GM19467 (cell line): ENCODE data around the gene CLPTM1L.
"Not testable (repeated sequence)": the region's sequence is repeated elsewhere in the genome, so short reads cannot be mapped to it uniquely, and the experiment has no call there.

Source experiments
- ATAC-seq: cut with Tn5 transposase; IDR thresholded peaks from one replicate; pipeline ENCODE4 v1.9.1; 2021; ENCODE audit warnings: mild to moderate bottlenecking, moderate library complexity; ENCODE audit not compliant: unreplicated experiment

The CLPTM1L gene

DNA sequence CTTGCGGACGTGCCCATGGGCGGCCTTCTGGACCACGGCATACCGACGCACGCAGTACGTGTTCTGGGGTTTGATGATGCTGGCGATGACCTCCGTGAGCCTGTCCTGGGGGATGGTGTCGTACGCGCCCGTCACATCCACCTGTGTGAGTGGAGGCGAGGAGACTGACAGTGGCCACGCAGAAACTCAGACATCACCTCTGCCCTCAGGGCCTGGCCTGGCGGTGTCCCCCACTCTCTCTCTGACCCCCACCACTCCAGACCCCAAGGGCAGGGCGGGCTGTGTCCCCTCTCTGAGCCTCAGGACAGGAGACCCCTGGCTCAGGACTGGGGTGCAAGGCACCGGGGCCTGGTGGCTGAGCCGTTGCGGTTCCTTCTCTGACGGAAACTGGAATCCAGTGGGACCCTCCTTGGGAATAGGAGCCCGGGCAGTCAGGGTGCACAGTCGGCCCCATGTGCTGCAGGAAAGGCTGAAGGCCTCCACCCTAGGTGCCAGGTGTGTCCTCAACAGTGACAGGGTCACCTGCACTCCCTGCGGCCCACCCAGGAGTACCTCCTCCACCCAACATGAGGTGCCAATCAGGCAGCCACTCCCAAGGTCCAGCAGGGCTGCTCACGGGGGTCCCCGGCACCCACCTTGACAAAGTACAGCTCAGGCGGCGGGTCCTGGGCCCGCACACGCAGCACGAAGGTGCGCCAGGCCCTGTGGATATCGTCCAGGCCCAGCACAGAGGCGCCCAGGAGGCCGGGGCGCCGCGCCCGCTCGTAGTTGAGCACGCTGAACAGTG, 66.0 kb downstream of the CLPTM1L start:
- ATAC-seq, result no peak

DNA sequence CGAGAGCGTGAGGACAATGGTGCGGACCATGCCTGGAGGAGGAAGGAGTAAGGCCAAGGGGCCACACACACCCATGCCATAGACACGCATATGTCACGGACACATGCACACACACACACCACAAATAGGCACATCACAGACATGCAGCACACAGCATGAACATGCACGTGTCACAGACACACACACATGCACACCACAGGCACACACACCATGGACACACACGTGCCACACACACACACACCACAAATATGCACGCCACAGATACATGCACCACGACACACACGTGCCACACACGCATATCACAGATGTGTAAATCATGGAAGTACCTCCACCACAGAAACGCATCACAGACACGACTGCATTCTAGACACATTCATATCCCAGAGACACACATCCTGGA, 66.7 kb downstream of the CLPTM1L start:
- ATAC-seq, result no peak

- no peak for ATAC-seq
Observed at GRCh38 chr5:1277781-1278180, 67.1 kb downstream of the CLPTM1L start.

DNA sequence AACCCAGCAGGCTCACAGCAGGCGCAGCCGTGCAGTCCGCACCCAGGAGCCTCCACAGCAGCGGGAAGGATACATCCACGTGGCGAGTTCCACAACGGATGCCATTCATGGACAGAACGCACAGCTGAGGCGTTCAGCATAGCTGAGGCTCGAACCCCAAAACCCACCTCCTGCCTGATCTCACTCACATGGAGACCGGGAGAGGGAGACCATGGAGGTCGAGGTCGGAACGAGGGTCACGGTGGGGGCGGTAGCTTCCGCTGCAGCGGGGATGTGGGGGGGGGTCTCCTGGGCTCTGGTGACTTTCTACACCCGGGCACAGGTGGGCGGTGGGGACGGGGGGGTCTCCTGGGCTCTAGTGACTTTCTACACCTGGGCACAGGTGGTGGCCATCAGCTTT, 67.6 kb downstream of the CLPTM1L start:
- ATAC-seq, result no peak

- no peak for ATAC-seq
Observed at GRCh38 chr5:1276930-1277329, 68.0 kb downstream of the CLPTM1L start.

GRCh38 chr5:1275397-1276391, 69.2 kb downstream of the CLPTM1L start:
- not testable (repeated sequence) for ATAC-seq

- no peak for ATAC-seq
Observed at GRCh38 chr5:1274471-1274870, 70.4 kb downstream of the CLPTM1L start.

DNA sequence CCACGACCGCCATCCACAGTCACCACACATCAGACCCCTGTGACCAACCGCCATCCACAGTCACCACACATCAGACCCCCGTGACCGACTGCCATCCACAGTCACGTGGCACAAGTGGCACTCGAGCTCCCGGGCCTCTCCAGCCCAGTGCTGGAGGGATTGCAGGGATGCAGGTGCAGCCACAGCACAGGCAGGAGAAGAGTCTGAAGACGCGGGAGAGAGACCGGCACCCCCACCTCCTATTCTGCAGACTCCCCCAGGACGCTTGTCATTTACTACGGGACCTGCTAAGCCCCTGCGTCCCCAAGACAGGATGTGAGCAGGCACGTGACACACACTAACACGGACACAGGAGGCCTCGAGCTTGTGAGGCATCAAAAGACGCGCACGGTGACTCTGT, 71.2 kb downstream of the CLPTM1L start:
- no peak for ATAC-seq

- ATAC-seq, result no peak
Observed at GRCh38 chr5:1272201-1272600, 72.7 kb downstream of the CLPTM1L start.

GRCh38 chr5:1270933-1271914, 73.7 kb downstream of the CLPTM1L start:
- ATAC-seq, result no peak

- ATAC-seq, result no peak
Observed at GRCh38 chr5:1270426-1270825, 74.5 kb downstream of the CLPTM1L start.

DNA sequence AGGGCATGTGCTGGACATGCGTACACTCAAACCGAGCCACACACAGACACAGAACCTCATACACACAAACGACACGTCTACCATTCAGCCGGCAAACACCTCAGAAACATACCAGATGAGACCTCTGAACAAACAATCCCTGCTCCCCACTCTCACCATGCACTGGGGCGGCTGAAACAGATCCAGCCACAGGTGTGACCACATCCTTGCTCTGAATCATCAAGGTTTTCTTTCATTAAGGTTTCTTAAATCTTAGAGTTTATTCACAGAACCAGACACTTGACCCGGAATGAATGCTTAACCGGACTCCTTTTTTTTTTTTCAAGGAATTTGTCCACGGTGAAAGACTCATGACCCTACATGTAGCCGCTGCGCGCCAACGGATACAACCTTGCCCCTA, 76.2 kb downstream of the CLPTM1L start:
- no peak for ATAC-seq

DNA sequence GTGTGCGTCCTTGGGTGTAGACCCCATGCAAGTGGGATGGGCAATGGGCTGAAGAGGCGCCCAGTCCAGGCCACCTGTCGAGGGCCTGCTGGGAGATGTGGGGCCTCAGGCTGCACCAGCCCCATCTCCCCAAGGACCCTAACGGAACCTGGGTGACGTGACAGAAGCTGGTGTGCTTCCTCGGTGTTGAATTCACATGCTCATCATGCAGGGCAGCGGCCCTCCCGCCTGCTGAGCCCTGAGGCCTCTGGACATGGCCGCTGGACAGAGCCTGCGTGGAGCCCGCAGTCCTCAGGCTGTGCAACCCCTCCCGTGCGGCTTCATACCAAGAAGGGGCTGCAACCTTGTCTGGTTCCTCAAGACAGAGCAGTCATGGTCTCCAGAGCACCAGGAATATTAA, 76.8 kb downstream of the CLPTM1L start:
- ATAC-seq, result no peak
